SK-N-SH treated with all-trans-retinoic acid at 6 μM for 48 hours (cell line): ENCODE results near the gene PTCD3.

Source experiments
- ARNTL ChIP-seq: fragments of 450-650 bp; formaldehyde crosslinking; IDR thresholded peaks from 2 replicates; pipeline ENCODE4 v1.5.0; 2020; ENCODE audit warnings: low read depth, mild to moderate bottlenecking, moderate library complexity, borderline replicate concordance
- CSRNP3 ChIP-seq: fragments of 250-450 bp; sonication (Bioruptor Pico); IDR thresholded peaks from 2 replicates; pipeline ENCODE4 v1.5.1; 2021; ENCODE audit warnings: mild to moderate bottlenecking, moderate library complexity
- ESRRG ChIP-seq: fragments of 250-450 bp; sonication (Bioruptor Pico); IDR thresholded peaks from 2 replicates; pipeline ENCODE4 v1.6.1; 2021; ENCODE audit warnings: mild to moderate bottlenecking
- GLIS3 ChIP-seq: fragments of 250-450 bp; sonication (Bioruptor Pico); IDR thresholded peaks from 2 replicates; pipeline ENCODE4 v1.5.0; 2020; ENCODE audit warnings: mild to moderate bottlenecking, moderate library complexity
- OSR1 ChIP-seq: fragments of 250-450 bp; sonication (Bioruptor Pico); IDR thresholded peaks from 2 replicates; pipeline ENCODE4 v1.8.0; 2022; ENCODE audit warnings: moderate library complexity, mild to moderate bottlenecking, inconsistent platforms
- PATZ1 ChIP-seq: fragments of 250-450 bp; sonication (Bioruptor Pico); IDR thresholded peaks from 2 replicates; pipeline ENCODE4 v1.8.0; 2020; ENCODE audit warnings: mild to moderate bottlenecking, moderate library complexity, borderline replicate concordance
- PPARA ChIP-seq: fragments of 250-450 bp; sonication (Bioruptor Pico); IDR thresholded peaks from 2 replicates; pipeline ENCODE4 v1.5.0; 2020; ENCODE audit warnings: mild to moderate bottlenecking, borderline replicate concordance
- SNAI2 ChIP-seq: fragments of 250-450 bp; sonication (Bioruptor Pico); IDR thresholded peaks from 2 replicates; pipeline ENCODE4 v1.5.0; 2020; ENCODE audit warnings: mild to moderate bottlenecking, moderate library complexity
- ZC3H10 ChIP-seq: fragments of 250-450 bp; sonication (Bioruptor Pico); IDR thresholded peaks from 2 replicates; pipeline ENCODE4 v1.5.1; 2021; ENCODE audit warnings: mild to moderate bottlenecking, moderate library complexity
- ZFP3 ChIP-seq: fragments of 250-450 bp; sonication (Bioruptor Pico); IDR thresholded peaks from 2 replicates; pipeline ENCODE4 v1.5.0; 2020; ENCODE audit warnings: mild to moderate bottlenecking, moderate library complexity
- ZFP30 ChIP-seq: fragments of 450-650 bp; formaldehyde crosslinking; IDR thresholded peaks from 2 replicates; pipeline ENCODE4 v1.5.0; 2022; ENCODE audit warnings: mild to moderate bottlenecking, moderate library complexity
- ZNF8 ChIP-seq: fragments of 450-650 bp; formaldehyde crosslinking; IDR thresholded peaks from 2 replicates; pipeline ENCODE4 v1.5.0; 2020; ENCODE audit warnings: mild to moderate bottlenecking, moderate library complexity
- TF ChIP-seq, protein P1 (sequence below): fragments of 250-450 bp; sonication (Bioruptor Pico); IDR thresholded peaks from 2 replicates; pipeline ENCODE4 v1.5.1; 2020; ENCODE audit warnings: low read depth, mild to moderate bottlenecking, moderate library complexity

DNA sequence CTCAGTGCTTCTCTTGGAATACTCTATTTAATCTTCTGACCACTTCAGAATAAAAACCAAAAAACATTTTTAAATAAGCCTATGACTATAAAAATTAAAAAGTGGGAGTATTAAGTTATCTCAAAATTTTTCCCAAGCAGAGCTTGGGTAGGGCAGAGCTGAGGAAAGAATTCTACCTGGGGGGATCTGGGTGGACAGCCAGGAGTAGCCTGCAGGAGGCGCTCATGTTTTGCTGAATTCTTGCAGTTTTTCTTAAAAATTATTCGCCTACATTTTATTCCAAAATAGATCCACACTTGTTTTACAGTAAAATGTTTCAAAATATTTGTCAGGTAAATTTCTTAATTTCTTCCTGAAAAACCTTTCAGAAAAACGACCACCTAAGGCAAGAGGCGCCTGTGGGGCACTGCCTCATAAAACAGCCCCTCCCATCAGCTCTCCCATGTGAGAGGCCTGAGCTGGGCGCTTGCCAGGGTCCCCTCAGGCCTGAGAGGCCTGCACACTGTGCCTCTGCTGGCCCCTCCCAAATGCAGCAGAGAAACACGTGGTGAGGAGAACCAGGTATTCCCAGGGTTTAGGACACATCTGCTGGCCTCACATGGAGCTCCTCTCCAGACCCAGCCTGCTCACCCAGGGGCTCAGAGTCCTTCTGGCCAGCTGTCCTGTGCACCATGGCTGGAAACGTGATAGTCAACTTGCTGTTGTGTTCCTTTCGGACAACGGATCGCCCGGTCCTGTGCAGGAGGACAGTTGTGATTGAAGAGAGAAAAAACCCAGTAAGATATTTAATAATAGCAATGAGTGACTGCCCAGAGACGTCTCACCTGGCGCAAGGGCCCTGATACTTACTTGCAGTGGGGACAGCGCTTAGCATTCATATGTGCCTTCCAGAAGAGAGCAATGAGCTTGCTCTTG, 17.8 kb upstream of the PTCD3 start:
- TF ChIP-seq PATZ1 (CRISPR knock-in tag) (no peak), OSR1 (no peak), ARNTL (CRISPR knock-in tag) (no peak), SNAI2 (CRISPR knock-in tag) (no peak), GLIS3 (CRISPR knock-in tag) (no peak), ZNF8 (no peak), ESRRG (CRISPR knock-in tag) (no peak), PPARA (CRISPR knock-in tag) (no peak), ZC3H10 (CRISPR knock-in tag) (no peak), CSRNP3 (CRISPR knock-in tag) (no peak), ZFP30 (CRISPR knock-in tag) (no peak), ZFP3 (CRISPR knock-in tag) (no peak)
- TF ChIP-seq, protein P1, sequence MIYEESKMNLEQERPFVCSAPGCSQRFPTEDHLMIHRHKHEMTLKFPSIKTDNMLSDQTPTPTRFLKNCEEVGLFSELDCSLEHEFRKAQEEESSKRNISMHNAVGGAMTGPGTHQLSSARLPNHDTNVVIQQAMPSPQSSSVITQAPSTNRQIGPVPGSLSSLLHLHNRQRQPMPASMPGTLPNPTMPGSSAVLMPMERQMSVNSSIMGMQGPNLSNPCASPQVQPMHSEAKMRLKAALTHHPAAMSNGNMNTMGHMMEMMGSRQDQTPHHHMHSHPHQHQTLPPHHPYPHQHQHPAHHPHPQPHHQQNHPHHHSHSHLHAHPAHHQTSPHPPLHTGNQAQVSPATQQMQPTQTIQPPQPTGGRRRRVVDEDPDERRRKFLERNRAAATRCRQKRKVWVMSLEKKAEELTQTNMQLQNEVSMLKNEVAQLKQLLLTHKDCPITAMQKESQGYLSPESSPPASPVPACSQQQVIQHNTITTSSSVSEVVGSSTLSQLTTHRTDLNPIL (CRISPR knock-in tag), result no peak
